Stimulated activated CD8-positive, alpha-beta memory T cell treated with anti-CD3 and anti-CD28 coated beads, Interleukin-2, amount 100 ng/mL, for 48 hours (primary cell): ENCODE measurements around the gene CES2.
A peak's percentile ranks its signal among the peaks of the same experiment; 100 is the strongest.

Experiments used
- DNase-seq, 2 donors: peaks; one replicate each; pipeline ENCODE4 v3.0.0-alpha.2; 2020; ENCODE audit warnings: low read depth in 2 of 2

Gene CES2

GRCh38 chr16:66918803-66919568 lies 16.3 kb upstream of the CES2 start, which contains the start of gene CDH16:
CDH16 (minus strand) TSS chr16:66918885; CDS start chr16:66918065, 820 bp downstream.
- DNase-seq = no peak

GRCh38 chr16:66919569-66920298 lies 15.6 kb upstream of the CES2 start:
- DNase-seq = no peak

GRCh38 chr16:66920299-66920590 lies 15.1 kb upstream of the CES2 start:
- DNase-seq = no peak

- DNase-seq = no peak
Observed at GRCh38 chr16:66920924-66921680, 14.2 kb upstream of the CES2 start.

- no peak for DNase-seq
Observed at GRCh38 chr16:66921729-66922450, 13.4 kb upstream of the CES2 start.

- no peak for DNase-seq
Observed at GRCh38 chr16:66923247-66923731, 12.0 kb upstream of the CES2 start.

- no peak for DNase-seq
Observed at GRCh38 chr16:66923866-66924265, 11.4 kb upstream of the CES2 start.

- peak; percentile 20 to 40 for DNase-seq
Observed at GRCh38 chr16:66924527-66925321, 10.6 kb upstream of the CES2 start.

GRCh38 chr16:66925322-66925840 lies 9.9 kb upstream of the CES2 start, which contains the start of gene RRAD:
RRAD (minus strand) TSS chr16:66925535; CDS start chr16:66925179, 356 bp downstream.
- DNase-seq = no peak

- no peak for DNase-seq
Observed at GRCh38 chr16:66926171-66926947, 9.0 kb upstream of the CES2 start.

GRCh38 chr16:66926961-66927436 lies 8.3 kb upstream of the CES2 start:
- no peak for DNase-seq

GRCh38 chr16:66927918-66928649 lies 7.2 kb upstream of the CES2 start:
- no peak for DNase-seq

GRCh38 chr16:66928702-66929388 lies 6.5 kb upstream of the CES2 start:
- DNase-seq = peak in 1 of 2 donors; percentile 45

- no peak for DNase-seq
Observed at GRCh38 chr16:66930189-66930588, 5.1 kb upstream of the CES2 start.

- DNase-seq = no peak
Observed at GRCh38 chr16:66931665-66932064, 3.7 kb upstream of the CES2 start.

GRCh38 chr16:66932076-66932475 lies 3.2 kb upstream of the CES2 start:
- DNase-seq = no peak

- peak in 1 of 2 donors; percentile 36 for DNase-seq
Observed at GRCh38 chr16:66933776-66934137, 1.6 kb upstream of the CES2 start.

GRCh38 chr16:66934138-66934838 lies 1.0 kb upstream of the CES2 start, which contains the start of gene CIAO2B:
CIAO2B (minus strand) TSS chr16:66934402; CDS start chr16:66934364, 38 bp downstream.
- DNase-seq = peak; percentile 89
